ENCODE results near the gene CHN1. TPM values are rescaled to one million over a fixed set of nuclear protein-coding genes. Genes with fewer than 3 reads are reported as not detected.

The CHN1 gene
- total RNA-seq, 1 experiment from 2014 or later = 0.41 TPM

DNA sequence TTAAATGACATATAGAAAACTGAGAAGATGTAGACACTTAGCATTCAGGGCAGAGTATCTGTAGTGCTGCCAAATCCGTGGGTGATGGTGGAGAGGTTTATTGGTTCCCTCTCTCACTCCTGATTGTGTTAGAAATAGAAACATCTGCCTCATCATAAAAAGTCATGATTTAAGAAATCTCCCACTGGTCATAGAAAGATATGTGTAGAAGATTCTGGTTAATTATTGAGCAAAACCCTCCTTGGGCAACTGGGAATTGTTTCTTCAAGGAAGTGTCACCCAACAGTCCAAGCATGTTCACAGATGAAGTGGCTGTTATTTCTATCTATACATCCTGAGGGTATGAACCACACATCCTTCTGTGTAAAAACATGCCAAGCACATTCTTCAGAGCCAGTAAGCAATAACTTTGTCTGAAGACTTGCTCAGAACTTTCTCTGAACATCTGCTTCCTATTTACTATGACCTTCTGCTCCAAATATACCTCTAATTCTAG, 207.4 kb downstream of the CHN1 start:
- CTCF ChIA-PET = no interaction called here
- no TSS peak for BruUV-seq (replicated peaks)
- Mint-ChIP-seq H3K4me1 (ENCODE audit: low read depth, unreplicated experiment) (peaks cover 18% of the 10 kb centered on the region), H3K9me3 (ENCODE audit: unreplicated experiment) (no peaks in the 10 kb centered on the region), H3K4me3 (ENCODE audit: unreplicated experiment) (no peak overlapping the region), H3K27me3 (ENCODE audit: insufficient read depth, unreplicated experiment) (no peaks in the 10 kb centered on the region), H3K27ac (ENCODE audit: unreplicated experiment) (no peak overlapping the region), H3K36me3 (ENCODE audit: insufficient read depth, unreplicated experiment) (no peaks in the 10 kb centered on the region)
- Histone ChIP-seq H3K9me3 (no peaks in the 10 kb centered on the region), H3K4me1 (peaks cover 4% of the 10 kb centered on the region; the same call in 1 of the 2 replicates), H3K36me3 (ENCODE audit: control insufficient read depth, insufficient read depth, low read length) (no peaks in the 10 kb centered on the region), H3K27me3 (replicated peaks; ENCODE audit: control insufficient read depth, insufficient read depth, low read length) (no peaks in the 10 kb centered on the region), H3K4me3 (ENCODE audit: low read depth, low read length) (no peak overlapping the region)
- intact Hi-C loops (cut with micrococcal nuclease; ENCODE audit: unreplicated experiment) = no loop called here
- POLR2A ChIA-PET = no interaction called here
- no peak for DNase-seq
- TF ChIP-seq, protein P1, sequence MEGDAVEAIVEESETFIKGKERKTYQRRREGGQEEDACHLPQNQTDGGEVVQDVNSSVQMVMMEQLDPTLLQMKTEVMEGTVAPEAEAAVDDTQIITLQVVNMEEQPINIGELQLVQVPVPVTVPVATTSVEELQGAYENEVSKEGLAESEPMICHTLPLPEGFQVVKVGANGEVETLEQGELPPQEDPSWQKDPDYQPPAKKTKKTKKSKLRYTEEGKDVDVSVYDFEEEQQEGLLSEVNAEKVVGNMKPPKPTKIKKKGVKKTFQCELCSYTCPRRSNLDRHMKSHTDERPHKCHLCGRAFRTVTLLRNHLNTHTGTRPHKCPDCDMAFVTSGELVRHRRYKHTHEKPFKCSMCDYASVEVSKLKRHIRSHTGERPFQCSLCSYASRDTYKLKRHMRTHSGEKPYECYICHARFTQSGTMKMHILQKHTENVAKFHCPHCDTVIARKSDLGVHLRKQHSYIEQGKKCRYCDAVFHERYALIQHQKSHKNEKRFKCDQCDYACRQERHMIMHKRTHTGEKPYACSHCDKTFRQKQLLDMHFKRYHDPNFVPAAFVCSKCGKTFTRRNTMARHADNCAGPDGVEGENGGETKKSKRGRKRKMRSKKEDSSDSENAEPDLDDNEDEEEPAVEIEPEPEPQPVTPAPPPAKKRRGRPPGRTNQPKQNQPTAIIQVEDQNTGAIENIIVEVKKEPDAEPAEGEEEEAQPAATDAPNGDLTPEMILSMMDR (IDR thresholded peaks at IDR 0.05; ENCODE audit: insufficient read depth in 1 of 2, low read depth in 1 of 2, low read length in 1 of 2, severe bottlenecking in 1 of 2, unreplicated experiment in 1 of 2) = no peak

GRCh38 chr2:174796319-174796771, 208.8 kb downstream of the CHN1 start:
- CTCF ChIA-PET = interaction anchor here (1.2 kb wide), 1 partner anchor 25 kb away, joined by 4 read pairs; no protein-coding TSS in a partner anchor
- intact Hi-C loops (cut with micrococcal nuclease; ENCODE audit: unreplicated experiment) = no loop called here
- Mint-ChIP-seq H3K4me1 (ENCODE audit: low read depth, unreplicated experiment) (peaks cover 25% of the 10 kb centered on the region), H3K36me3 (ENCODE audit: insufficient read depth, unreplicated experiment) (no peaks in the 10 kb centered on the region), H3K27me3 (ENCODE audit: insufficient read depth, unreplicated experiment) (no peaks in the 10 kb centered on the region), H3K9me3 (ENCODE audit: unreplicated experiment) (no peaks in the 10 kb centered on the region), H3K27ac (ENCODE audit: unreplicated experiment) (no peak overlapping the region), H3K4me3 (ENCODE audit: unreplicated experiment) (no peak overlapping the region)
- TF ChIP-seq, protein P1 (IDR thresholded peaks at IDR 0.05; ENCODE audit: insufficient read depth in 1 of 2, low read depth in 1 of 2, low read length in 1 of 2, severe bottlenecking in 1 of 2, unreplicated experiment in 1 of 2) = no peak
- H3K27me3 ChIP-seq (replicated peaks; ENCODE audit: control insufficient read depth, insufficient read depth, low read length) = no peaks in the 10 kb centered on the region
- BruUV-seq (replicated peaks) = no TSS peak
- no peaks in the 10 kb centered on the region for H3K9me3 ChIP-seq
- POLR2A ChIA-PET = no interaction called here
- peaks cover 5% of the 10 kb centered on the region; the same call in 1 of the 2 replicates for H3K4me1 ChIP-seq
- DNase-seq = no peak
- no peak overlapping the region for H3K4me3 ChIP-seq (ENCODE audit: low read depth, low read length)
- no peaks in the 10 kb centered on the region for H3K36me3 ChIP-seq (ENCODE audit: control insufficient read depth, insufficient read depth, low read length)

- no peak for DNase-seq
- H3K27me3 ChIP-seq (replicated peaks; ENCODE audit: control insufficient read depth, insufficient read depth, low read length) = no peaks in the 10 kb centered on the region
- ChIA-PET POLR2A (no interaction called here), CTCF (no interaction called here)
- H3K9me3 ChIP-seq = no peaks in the 10 kb centered on the region
- no peak overlapping the region for H3K27ac Mint-ChIP-seq (ENCODE audit: unreplicated experiment)
- H3K36me3 Mint-ChIP-seq (ENCODE audit: insufficient read depth, unreplicated experiment) = no peaks in the 10 kb centered on the region
- H3K4me1 Mint-ChIP-seq (ENCODE audit: low read depth, unreplicated experiment) = peaks cover 25% of the 10 kb centered on the region
- H3K4me3 ChIP-seq (ENCODE audit: low read depth, low read length) = no peak overlapping the region
- intact Hi-C loops (cut with micrococcal nuclease; ENCODE audit: unreplicated experiment) = no loop called here
- no peak overlapping the region for H3K4me3 Mint-ChIP-seq (ENCODE audit: unreplicated experiment)
- H3K36me3 ChIP-seq (ENCODE audit: control insufficient read depth, insufficient read depth, low read length) = no peaks in the 10 kb centered on the region
- peaks cover 5% of the 10 kb centered on the region; the same call in 1 of the 2 replicates for H3K4me1 ChIP-seq
- BruUV-seq (replicated peaks) = no TSS peak
- TF ChIP-seq, protein P1 (IDR thresholded peaks at IDR 0.05; ENCODE audit: insufficient read depth in 1 of 2, low read depth in 1 of 2, low read length in 1 of 2, severe bottlenecking in 1 of 2, unreplicated experiment in 1 of 2) = no peak
- H3K27me3 Mint-ChIP-seq (ENCODE audit: insufficient read depth, unreplicated experiment) = no peaks in the 10 kb centered on the region
- H3K9me3 Mint-ChIP-seq (ENCODE audit: unreplicated experiment) = no peaks in the 10 kb centered on the region
Observed at GRCh38 chr2:174794851-174795374, 210.3 kb downstream of the CHN1 start.
